T follicular helper cell (primary cell): ENCODE results near the gene STRIP2.
"Not testable (repeated sequence)": the region's sequence is repeated elsewhere in the genome, so short reads cannot be mapped to it uniquely, and the experiment has no call there.

Source experiments
- DNase-seq: peaks from one replicate; pipeline ENCODE4 v3.0.0-alpha.2; 2020; ENCODE audit warnings: low read depth

STRIP2 gene

DNA sequence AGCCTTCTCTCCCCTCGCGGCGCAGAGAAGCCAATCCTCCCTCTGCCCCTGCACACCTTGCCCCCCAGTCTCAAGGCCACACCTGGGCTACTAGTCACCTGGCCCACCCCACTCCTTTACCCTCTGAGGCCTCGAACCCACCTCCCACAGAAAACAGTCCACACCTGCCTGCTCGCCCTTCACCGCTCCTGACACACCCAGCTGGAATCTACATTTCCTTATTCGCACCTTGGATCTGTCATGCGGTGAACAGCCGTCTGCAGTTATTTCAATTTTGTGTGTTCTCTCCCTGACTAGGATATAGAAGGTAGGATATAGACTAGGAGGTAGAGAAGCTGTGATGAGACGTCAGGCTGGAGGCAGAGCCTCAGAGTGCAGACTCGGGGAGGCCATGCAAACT is 97.5 kb downstream of the STRIP2 start:
- DNase-seq = no peak

- DNase-seq = no peak
Observed at GRCh38 chr7:129532375-129532774, 98.1 kb downstream of the STRIP2 start.

- not testable (repeated sequence) for DNase-seq
Observed at GRCh38 chr7:129534558-129535274, 100.5 kb downstream of the STRIP2 start.

DNA sequence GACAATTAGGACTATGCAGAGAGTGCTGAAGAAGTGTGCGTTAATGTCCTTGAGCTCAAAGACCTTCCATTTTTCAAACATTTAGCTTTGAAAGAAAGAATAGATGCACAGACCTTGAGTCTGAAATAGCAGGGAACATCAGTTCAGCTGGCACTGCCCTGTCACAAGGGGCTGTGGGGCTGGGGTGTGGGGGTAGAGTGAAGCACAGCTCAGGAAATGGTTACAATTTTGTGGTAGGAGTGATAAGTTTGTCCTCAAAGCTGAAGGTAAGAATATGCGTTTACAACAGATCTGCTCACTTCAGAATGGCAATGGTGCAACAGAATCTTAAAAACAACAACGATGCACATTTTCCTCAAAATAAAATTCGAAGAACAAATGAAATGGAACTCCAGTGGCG is 101.7 kb downstream of the STRIP2 start:
- DNase-seq = no peak

- no peak for DNase-seq
Observed at GRCh38 chr7:129536323-129536722, 102.1 kb downstream of the STRIP2 start.
